Glomerular endothelial cell (primary cell): ENCODE data around the gene PRKCI. TPM values are rescaled to one million over a fixed set of nuclear protein-coding genes. Genes with fewer than 3 reads are reported as not detected.
"Not testable (repeated sequence)": the region's sequence is repeated elsewhere in the genome, so short reads cannot be mapped to it uniquely, and the experiment has no call there.

ENCODE experiments used
- DNase-seq: peaks from one replicate; pipeline ENCODE4 v3.0.0-alpha.2; 2011; ENCODE audit warnings: low read depth, low spot score; ENCODE audit errors: extremely low read depth
- total RNA-seq: library from RNA; depleted of rRNA; stranded (reverse); fragments of >200 nt; gene quantifications from 2 replicates; pipeline ENCODE4 v1.2.3, GENCODE V29; 2015

PRKCI gene
- total RNA-seq, 1 donor from 2014 or later, result 21.0 TPM

DNA sequence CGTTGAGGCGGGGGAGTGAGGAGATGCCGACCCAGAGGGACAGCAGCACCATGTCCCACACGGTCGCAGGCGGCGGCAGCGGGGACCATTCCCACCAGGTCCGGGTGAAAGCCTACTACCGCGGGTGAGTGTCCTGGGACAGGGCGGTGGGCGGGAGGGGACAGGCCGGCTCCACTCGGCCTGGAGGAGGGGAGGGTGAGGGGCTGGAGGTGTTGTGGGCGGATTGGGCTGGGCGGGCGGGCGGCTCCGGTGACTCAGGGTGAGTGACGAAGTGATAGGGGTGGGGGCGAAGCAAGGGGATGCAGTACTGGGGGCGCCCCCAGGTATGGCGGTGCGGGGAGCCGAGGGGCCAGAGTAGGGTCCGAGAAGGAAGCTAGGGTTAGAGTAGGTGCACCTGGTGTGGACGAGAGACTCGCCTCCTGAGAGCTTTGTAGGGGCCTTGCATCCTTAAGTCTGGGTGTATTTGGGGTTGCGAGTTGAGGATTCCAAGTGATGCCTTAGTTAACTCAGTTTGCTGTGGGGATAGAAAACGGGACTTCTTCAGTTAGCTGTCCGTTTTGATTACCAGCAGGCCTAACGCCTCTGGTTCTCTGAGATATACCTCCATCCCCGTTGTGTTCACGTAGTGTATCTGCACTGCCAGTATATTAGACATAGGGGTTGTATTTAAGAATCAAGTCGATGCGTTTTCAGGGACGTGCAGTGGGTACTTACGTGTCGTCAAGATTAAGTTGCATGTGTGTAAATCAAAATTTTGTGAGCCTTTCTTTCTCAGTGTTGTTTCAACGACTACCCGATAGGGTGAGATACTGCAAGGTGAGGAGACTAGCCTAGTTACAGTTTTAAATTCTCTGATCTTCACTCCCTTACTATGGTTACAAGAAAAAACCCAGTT lies 670 bp downstream of the PRKCI start:
- DNase-seq, result no peak

DNA sequence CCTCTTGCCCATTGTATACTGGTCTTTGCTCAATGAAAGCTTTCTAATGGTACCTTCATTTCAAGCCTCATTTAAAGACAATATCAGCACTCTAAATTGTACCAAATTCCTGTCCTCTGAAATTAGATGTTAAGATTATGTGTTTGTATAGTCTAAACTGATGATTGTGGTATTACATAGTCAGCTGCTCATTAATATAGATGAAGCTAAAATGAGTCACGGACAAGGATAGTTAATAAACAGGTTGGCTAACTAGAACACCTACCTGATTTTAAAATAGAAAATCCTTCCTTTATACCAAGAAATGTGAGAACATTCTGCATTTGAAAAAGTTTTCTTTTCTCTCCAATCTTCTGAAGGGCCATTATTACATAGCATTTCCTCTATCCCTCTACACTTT lies 2.9 kb downstream of the PRKCI start:
- no peak for DNase-seq

DNA sequence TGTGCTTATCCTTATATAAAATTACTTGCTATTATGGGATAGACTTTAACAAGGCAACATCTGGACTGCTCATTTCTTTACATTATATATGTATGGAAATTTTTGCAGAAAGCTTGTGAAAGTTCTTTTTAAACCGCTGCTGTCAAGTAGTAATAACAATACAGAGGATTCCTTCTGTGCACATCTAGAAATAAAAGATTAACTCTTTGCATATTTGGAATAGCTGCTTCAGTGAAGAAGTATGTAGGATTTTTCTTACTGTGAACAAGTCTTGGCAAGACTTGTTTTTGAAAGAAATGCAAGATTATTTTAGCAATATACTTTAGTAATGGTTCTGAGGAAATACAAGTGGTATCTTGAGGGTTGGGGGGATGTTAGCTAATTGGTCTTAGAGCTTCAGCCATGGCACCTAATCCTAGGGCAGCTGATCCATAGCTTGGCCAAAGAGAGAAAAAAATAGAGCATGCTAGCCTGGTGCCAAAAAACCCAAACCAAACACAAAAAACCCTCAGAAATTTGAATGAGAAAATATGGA lies 4.3 kb downstream of the PRKCI start:
- DNase-seq, result no peak

DNA sequence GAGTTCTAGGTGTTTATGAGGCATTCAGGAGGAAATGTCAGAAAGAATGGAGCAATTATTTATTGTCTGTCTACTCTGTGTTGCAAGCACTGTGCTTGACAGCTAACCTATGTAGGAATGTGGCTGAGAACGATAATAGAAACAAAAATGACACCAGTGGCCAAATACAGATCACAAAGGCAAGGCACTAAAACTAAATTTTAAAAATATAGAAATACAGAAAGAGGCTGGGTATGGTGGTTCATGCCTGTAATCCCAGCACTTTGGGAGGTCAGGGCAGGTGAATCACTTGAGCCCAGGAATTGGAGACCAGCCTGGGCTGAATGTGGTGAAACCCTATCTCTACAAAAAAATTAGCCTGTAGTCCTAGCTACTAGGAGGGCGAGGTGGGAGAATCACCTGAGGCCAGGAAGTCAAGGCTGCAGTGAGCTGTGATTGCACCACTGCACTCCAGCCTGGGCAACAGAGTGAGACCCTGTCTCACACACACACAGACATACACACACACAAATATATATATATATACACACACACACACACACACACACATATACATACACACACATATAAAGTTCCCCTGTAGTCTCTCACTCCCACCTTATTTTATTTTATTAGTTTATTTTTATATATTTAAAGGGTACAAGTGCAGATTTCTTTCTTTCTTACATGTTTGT lies 6.0 kb downstream of the PRKCI start:
- no peak for DNase-seq

DNA sequence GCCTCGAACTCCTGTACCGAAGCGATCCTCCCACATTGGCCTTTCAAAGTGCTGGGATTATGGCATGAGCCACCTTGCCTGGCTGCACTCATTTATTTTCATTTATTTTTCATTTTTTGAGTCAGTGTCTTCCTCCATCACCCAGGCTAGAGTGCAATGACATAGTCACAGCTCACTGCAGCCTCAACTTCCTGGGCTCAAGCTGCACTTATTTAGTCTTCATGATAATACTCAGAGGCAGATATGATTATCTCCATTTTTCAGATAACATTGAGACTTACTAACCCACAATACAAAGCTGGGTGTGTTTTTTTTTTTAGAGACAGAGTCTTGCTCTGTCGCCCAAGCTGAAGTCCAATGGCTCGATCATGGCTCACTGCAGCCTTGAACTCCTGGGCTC lies 10.0 kb downstream of the PRKCI start:
- DNase-seq, result no peak

DNA sequence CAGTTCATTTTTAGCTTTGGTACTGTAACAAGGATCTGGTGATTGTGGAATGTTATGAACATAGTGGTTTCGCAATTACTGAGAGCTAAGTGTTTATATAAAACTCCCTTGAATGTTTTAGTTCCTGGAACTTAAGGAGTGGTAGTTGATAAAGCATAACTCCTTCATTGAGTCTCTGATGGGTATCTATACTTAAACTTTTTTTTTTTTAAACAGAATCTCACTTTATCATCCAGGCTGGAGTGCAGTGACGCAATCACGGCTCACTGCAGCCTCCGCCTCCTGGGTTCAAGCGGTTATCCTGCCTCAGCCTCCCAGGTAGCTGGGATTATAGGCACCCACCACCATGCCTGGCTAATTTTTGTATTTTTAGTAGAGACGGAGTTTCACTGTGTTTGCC lies 11.3 kb downstream of the PRKCI start:
- DNase-seq, result no peak

DNA sequence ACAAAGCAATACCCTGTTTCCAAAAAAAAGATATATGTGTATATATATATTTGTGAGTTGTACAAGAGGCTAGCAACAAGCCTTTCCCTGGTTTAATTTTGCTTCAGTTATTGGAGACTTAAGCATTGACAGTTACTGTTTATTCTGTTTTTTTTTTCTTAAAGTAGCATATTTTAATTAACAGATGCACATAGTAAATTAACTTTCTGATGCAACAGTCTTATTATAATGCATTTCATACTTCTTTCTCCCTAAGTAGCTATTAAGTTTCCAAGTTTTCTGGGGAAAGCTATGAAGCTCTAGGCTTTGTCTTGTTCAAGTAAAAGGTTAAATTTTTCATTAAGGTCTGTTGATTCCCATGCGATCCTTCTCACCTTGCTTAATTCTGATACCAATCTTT lies 17.9 kb downstream of the PRKCI start:
- no peak for DNase-seq

DNA sequence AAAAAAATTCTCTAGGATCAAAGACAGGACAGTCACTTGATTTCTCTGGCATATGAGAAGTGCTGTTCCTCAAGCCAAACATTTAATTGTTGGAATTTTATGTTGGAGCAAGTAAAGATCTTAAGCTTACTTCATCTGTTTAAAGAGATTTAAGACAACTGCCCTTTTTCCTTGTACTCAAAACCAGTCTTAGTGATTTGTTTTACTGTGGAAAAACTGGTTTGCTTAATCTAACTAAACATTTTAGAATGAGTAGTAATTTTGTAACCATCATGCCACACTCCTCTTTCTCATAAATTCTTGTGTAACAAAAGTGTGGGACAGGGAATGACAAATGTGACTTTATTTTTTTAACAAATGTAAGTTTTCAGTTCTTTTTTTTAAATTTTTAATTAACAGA lies 18.4 kb downstream of the PRKCI start:
- no peak for DNase-seq

DNA sequence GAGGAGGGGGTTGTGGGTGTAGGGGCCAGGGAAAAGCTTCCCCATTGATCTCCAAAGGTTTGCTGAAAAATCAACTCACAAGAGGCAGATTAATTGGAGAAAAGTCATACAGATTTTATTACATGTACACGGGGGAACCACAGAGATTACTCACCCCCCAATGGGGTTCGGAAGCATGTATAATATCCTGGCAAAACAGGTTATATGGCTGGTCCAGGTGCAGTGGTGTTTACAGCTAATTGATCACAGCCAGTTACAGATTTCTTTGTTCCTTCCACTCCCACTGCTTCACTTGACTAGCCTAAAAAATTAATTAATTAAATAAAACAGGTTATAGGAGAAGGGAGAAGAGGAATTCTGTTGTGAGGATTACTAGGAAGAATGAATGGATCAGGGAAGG lies 22.4 kb downstream of the PRKCI start:
- no peak for DNase-seq

DNA sequence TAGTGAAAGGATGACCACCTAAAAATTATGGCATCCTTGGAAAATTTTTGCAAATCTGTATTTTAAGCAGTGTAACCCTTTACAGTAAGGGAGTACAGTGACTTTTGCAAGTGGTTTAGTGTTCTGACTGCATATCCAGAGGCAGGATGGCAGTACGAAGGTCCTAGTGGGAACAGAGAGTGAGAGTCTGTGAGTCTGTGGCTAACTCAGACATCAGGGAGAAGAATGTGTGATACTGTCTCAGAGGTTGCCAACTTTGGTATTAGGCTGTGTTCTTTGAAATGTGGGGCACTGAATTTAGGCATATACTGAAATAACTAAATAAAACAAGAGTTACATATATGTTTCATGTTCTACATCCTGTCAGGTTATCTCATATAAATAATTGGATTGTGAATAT lies 25.7 kb downstream of the PRKCI start:
- DNase-seq, result no peak

DNA sequence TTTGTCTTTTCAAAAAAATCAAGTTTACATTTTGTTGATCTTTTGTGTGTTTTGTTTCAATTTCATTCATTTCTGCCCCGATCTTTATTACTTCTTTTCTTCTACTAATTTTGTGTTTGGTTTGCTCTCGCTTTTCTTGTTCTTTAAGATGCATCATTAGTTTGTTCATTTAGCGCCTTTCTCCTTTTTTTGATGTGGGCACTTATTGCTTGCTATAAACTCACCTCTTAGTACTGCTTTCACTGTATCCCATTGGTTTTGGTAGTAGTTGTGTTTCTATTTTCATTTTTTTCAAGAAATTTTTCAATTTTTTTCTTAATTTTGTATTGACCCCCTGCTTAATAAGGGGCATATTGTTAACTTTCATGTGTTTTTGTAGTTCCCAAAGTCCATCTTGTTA lies 34.4 kb downstream of the PRKCI start:
- DNase-seq, result no peak

DNA sequence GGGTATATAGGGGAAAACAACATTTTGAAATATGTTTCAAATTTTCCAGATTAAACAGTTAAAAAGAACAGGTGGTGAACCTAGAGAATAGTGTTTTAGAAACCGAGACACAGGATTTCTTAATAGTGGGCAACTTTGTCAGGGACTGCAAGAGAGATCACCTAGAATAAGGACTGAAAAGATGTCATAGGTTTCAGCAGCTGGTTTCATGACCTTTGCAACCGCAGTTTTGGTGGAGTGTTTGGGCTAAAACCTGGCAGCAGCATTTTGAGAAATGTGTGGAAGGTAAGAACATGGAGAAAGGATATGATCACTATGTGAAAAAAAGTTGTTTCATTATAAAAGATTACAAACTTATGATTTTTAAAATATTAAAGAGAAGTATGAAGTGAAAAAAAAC lies 34.9 kb downstream of the PRKCI start:
- DNase-seq, result no peak

DNA sequence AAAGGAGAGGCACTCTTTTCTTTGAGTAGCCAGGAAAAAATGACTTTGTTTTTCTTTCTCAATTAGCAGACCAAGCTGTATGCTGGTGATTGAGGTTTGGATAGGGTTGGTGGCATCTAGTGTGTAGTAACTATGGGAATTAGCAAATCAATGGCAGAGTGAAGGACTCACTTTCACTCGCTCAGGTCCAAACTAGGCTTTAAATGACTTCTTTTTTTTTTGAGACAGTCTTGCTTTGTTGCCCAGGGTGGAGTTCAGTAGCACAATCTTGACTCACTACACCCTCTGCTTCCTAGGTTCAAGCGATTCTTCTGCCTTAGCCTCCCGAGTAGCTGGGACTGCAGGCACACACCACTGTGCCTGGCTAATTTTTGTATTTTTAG lies 35.9 kb downstream of the PRKCI start:
- no peak for DNase-seq

DNA sequence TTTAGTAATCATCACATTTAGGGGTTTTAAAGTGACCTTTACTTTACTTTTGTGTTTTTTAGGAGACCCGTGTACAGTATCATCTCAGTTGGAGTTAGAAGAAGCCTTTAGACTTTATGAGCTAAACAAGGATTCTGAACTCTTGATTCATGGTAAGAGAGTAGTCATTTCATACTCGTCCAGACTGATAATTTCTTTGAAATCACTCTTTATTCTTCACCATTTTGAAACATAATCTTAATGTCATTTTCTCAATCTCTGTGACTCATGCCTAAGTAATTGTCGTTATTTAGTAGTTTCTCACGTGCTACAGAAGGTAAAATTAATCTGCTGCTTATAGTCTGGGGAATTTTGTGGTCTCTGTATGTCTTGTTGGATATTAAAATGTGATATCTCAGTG lies 37.7 kb downstream of the PRKCI start:
- DNase-seq, result no peak

DNA sequence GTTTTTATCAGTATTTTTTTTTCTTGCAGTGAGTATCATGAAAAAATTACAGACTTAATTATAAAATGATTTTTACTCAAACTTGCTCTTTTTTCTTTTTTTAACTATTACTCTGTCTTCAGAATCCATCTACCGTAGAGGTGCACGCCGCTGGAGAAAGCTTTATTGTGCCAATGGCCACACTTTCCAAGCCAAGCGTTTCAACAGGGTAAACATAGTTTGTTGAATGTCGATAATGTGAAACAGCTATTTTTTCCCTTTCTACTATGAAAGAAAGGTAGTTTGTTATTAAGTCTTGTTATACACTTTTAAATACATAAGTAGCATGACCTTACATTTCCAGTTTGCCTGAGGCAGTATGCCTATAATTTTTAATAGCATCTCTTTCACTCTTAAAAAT lies 45.6 kb downstream of the PRKCI start:
- DNase-seq, result no peak

DNA sequence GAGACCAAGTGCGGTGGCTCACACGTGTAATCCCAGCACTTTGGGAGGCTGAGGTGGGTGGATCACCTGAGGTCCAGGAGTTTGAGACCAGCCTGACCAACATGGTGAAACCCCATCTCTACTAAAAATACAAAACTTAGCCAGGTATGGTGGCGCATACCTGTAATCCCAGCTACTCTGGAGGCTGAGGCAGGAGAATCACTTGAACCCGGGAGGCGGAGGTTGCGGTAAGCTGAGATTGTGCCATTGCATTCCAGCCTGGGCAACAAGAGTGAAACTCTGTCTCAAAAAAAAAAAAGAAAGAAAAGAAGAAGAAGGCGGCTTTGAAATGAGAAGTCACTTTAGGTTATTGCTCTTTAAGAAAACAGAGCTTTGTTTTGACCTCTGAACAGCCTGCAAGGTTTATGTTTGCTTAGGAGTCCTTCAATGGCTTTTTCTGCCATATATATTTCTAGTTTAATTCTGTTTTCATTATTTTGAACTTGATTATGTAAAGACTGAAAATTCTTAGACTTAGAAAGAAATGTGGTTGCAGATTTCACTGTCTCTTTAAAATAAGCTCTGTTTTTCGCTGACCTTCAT lies 47.5 kb downstream of the PRKCI start:
- DNase-seq, result not testable (repeated sequence)

DNA sequence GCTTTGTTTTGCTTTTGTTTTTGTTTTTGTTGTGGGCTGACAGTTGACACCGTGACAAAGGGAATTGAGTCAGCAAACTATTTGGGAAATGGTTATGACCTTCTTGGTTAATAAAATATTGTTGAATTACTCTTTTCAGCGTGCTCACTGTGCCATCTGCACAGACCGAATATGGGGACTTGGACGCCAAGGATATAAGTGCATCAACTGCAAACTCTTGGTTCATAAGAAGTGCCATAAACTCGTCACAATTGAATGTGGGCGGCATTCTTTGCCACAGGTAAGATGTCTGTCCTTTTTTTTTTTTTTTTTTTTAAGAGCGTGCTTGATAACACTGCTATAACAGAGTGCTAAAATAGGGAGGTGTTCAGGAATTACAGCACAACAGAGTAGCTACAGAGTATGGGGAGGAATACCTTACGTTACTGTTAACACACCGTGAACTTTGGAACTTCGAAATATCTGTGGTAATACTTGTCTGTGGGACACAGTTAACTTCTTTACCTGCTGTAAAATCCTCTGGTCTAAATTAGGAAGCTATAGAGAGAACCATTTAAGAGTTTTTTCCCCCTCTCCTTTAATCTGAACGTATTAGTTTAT lies 48.2 kb downstream of the PRKCI start:
- DNase-seq, result no peak

DNA sequence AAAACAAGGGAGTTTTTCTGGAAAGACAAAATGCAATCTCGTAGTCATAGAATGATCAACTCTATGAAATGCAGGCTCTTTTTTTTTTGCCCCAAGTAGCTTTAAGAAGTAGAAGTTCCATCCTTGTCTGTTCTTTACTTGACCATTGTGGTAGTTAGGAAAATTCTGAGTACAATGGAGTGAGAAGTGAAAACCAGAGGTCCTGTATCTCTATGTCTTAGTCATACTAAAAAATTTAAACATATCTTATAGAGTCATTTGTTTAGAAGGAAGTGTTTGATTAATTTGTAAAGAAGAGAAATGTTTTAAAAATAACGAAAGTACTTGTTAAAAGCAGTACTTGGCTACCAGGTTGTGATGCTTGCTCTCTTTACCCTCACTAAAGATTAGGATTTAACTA lies 52.4 kb downstream of the PRKCI start:
- no peak for DNase-seq

DNA sequence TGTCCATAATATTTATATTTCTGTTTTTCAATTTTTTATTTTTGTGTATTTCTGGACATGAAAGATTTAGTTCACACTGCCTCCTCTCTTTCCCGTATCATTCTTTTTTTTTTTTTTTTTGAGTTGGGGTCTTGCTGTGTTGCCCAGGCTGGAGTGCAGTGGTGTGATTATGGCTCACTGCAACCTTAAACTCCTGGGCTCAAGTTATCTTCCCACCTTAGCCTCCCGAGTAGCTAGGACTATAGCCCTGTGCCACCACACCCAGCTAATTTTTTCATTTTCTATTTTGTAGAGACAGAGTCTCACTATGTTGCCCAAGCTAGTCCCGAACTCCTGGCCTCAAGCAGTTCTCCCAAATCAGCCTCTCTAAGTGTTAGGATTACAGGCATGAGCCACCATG lies 53.6 kb downstream of the PRKCI start:
- DNase-seq, result no peak

DNA sequence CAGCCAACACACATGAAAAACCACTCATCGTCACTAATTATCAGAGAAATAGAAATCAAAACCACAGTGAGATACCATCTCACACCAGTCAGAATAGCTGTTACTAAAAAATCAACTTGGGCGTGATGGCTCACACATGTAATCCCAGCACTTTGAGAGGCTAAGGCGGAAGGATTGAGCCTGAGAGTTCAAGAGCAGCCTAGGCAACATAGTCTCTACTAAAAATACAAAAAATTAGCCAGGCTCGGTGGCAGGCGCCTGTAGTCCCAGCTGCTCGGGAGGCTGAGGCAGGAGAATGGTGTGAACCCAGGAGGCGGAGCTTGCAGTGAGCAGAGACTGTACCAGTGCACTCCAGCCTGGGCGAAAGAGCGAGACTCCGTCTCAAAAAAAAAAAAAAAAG lies 55.1 kb downstream of the PRKCI start:
- not testable (repeated sequence) for DNase-seq

DNA sequence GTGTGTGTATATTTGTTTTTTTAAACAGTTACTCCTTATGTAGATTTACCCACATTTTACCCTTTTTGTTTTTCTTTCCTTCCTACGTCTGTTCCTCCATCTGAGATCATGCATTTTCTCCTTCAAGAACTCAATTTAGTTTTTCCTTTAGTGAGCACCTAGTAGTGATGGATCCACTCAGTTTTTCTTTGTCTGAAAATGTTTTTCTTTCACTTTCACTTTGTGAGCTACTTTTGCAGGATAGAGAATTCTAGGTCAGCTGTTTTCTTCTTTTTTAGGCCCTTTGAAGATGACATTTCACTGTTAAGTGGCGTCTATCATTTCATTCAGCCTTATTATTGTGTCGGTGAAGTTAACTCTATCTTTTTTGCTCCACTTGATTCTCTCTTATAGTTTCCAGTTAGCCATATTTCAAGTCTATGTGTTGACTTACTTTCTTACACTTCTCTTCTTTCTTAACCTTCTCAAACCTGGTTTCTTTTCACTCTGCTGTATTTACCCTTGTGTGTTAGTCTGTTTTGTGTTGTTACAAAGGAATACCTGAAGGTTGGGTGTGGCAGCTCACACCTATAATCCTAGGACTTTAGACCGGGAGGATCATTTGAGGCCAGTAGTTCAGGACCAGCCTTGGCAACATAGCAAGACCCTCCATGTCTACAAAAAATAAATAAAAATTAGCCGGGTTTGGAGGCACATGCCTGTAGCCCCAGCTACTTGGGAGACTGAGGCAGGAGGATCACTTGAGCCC lies 55.8 kb downstream of the PRKCI start:
- no peak for DNase-seq
